HG03066 (cell line): ENCODE results near the gene EFCAB8.

Source experiments
- ATAC-seq: cut with Tn5 transposase; IDR thresholded peaks from one replicate; pipeline ENCODE4 v1.9.1; 2021; ENCODE audit warnings: low read depth; ENCODE audit not compliant: unreplicated experiment

Gene EFCAB8

GRCh38 chr20:32999603-33000250 is 141.0 kb downstream of the EFCAB8 start:
- no peak for ATAC-seq

GRCh38 chr20:33000802-33001466 is 142.2 kb downstream of the EFCAB8 start:
- ATAC-seq = no peak

- ATAC-seq = no peak
Observed at GRCh38 chr20:33002087-33002808, 143.5 kb downstream of the EFCAB8 start.

- no peak for ATAC-seq
Observed at GRCh38 chr20:33004141-33004751, 145.5 kb downstream of the EFCAB8 start, which contains the start of gene SUN5. SUN5 (minus strand) TSS chr20:33004433; CDS start chr20:33004340, 93 bp downstream.

- ATAC-seq = no peak
Observed at GRCh38 chr20:33005132-33005566, 146.4 kb downstream of the EFCAB8 start.

GRCh38 chr20:33005908-33006775 is 147.4 kb downstream of the EFCAB8 start:
- ATAC-seq = no peak

- no peak for ATAC-seq
Observed at GRCh38 chr20:33006776-33007375, 148.2 kb downstream of the EFCAB8 start.

GRCh38 chr20:33007376-33008335 is 148.9 kb downstream of the EFCAB8 start, which contains the start of gene BPIFB2:
BPIFB2 (plus strand) TSS chr20:33007704; CDS start chr20:33008575, 871 bp downstream.
- ATAC-seq = no peak

GRCh38 chr20:33008336-33009213 is 149.9 kb downstream of the EFCAB8 start:
- no peak for ATAC-seq

GRCh38 chr20:33009214-33010132 is 150.8 kb downstream of the EFCAB8 start:
- ATAC-seq = no peak

- ATAC-seq = no peak
Observed at GRCh38 chr20:33010133-33010504, 151.4 kb downstream of the EFCAB8 start.

GRCh38 chr20:33010674-33011449 is 152.1 kb downstream of the EFCAB8 start:
- ATAC-seq = no peak
